ENCODE results near the gene KCNIP3.

KCNIP3 gene

GRCh38 chr2:95315801-95316411 lies 18.8 kb downstream of the KCNIP3 start:
- Histone ChIP-seq H2AFZ (ENCODE audit: low read depth) (no peak overlapping the region), H3K36me3 (ENCODE audit: insufficient read depth) (no peaks in the 10 kb centered on the region), H3K4me3 (IDR thresholded peaks at IDR 0.05; ENCODE audit: insufficient read depth, low read depth, low read length) (no peak overlapping the region), H3K9ac (no peak overlapping the region), H3K27me3 (ENCODE audit: insufficient read depth, low read depth) (no peaks in the 10 kb centered on the region), H3K27ac (no peak overlapping the region), H4K20me1 (ENCODE audit: insufficient read depth) (no peaks in the 10 kb centered on the region), H3K79me2 (ENCODE audit: insufficient read depth, low read depth) (no peaks in the 10 kb centered on the region), H3K4me2 (no peak overlapping the region), H3K4me1 (ENCODE audit: low read depth, poor library complexity, severe bottlenecking) (no peaks in the 10 kb centered on the region)
- TF ChIP-seq CTCF (conservative IDR thresholded peaks at IDR 0.05; ENCODE audit: low read depth, low read length) = no peak

GRCh38 chr2:95316466-95317122 lies 19.4 kb downstream of the KCNIP3 start:
- no peaks in the 10 kb centered on the region for H3K27me3 ChIP-seq (ENCODE audit: insufficient read depth, low read depth)
- H3K9ac ChIP-seq = no peak overlapping the region
- no peak overlapping the region for H3K4me3 ChIP-seq (IDR thresholded peaks at IDR 0.05; ENCODE audit: insufficient read depth, low read depth, low read length)
- no peak for TF ChIP-seq CTCF (conservative IDR thresholded peaks at IDR 0.05; ENCODE audit: low read depth, low read length)
- no peaks in the 10 kb centered on the region for H3K36me3 ChIP-seq (ENCODE audit: insufficient read depth)
- H4K20me1 ChIP-seq (ENCODE audit: insufficient read depth) = no peaks in the 10 kb centered on the region
- H3K4me1 ChIP-seq (ENCODE audit: low read depth, poor library complexity, severe bottlenecking) = no peaks in the 10 kb centered on the region
- H2AFZ ChIP-seq (ENCODE audit: low read depth) = no peak overlapping the region
- no peaks in the 10 kb centered on the region for H3K79me2 ChIP-seq (ENCODE audit: insufficient read depth, low read depth)
- no peak overlapping the region for H3K4me2 ChIP-seq
- no peak overlapping the region for H3K27ac ChIP-seq

DNA sequence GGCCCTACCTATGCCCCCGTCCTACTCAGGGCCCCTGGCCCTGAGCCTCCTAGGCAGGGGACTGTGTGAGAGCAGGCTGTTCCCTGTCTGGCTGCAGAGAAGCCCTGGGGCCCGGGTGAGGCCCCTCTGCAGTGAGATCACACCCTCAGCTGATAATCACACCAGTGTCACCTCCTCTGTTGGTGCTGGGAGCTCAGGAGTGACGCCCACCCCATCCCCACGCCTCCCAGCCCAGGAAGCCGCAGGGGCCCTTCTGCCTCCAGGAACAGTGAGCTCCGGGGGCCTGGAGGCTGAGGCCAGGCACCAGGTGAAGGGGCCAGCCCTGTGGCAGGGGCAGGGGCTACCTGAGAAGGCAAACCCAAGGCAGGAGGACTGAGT lies 20.0 kb downstream of the KCNIP3 start:
- Histone ChIP-seq H2AFZ (ENCODE audit: low read depth) (no peak overlapping the region), H3K9ac (no peak overlapping the region), H3K4me1 (ENCODE audit: low read depth, poor library complexity, severe bottlenecking) (no peaks in the 10 kb centered on the region), H3K27me3 (ENCODE audit: insufficient read depth, low read depth) (no peaks in the 10 kb centered on the region), H3K79me2 (ENCODE audit: insufficient read depth, low read depth) (no peaks in the 10 kb centered on the region), H3K27ac (no peak overlapping the region), H3K4me3 (IDR thresholded peaks at IDR 0.05; ENCODE audit: insufficient read depth, low read depth, low read length) (no peak overlapping the region), H3K4me2 (no peak overlapping the region), H4K20me1 (ENCODE audit: insufficient read depth) (no peaks in the 10 kb centered on the region), H3K36me3 (ENCODE audit: insufficient read depth) (no peaks in the 10 kb centered on the region)
- TF ChIP-seq CTCF (conservative IDR thresholded peaks at IDR 0.05; ENCODE audit: low read depth, low read length) = no peak

- H3K36me3 ChIP-seq (ENCODE audit: insufficient read depth) = no peaks in the 10 kb centered on the region
- no peak for TF ChIP-seq CTCF (conservative IDR thresholded peaks at IDR 0.05; ENCODE audit: low read depth, low read length)
- no peak overlapping the region for H3K9ac ChIP-seq
- no peaks in the 10 kb centered on the region for H3K79me2 ChIP-seq (ENCODE audit: insufficient read depth, low read depth)
- no peak overlapping the region for H3K4me3 ChIP-seq (IDR thresholded peaks at IDR 0.05; ENCODE audit: insufficient read depth, low read depth, low read length)
- no peak overlapping the region for H3K27ac ChIP-seq
- no peaks in the 10 kb centered on the region for H4K20me1 ChIP-seq (ENCODE audit: insufficient read depth)
- H3K4me2 ChIP-seq = no peak overlapping the region
- H3K27me3 ChIP-seq (ENCODE audit: insufficient read depth, low read depth) = no peaks in the 10 kb centered on the region
- H3K4me1 ChIP-seq (ENCODE audit: low read depth, poor library complexity, severe bottlenecking) = no peaks in the 10 kb centered on the region
- H2AFZ ChIP-seq (ENCODE audit: low read depth) = no peak overlapping the region
Measured at GRCh38 chr2:95317665-95318425, 20.7 kb downstream of the KCNIP3 start.
